Measurements from ENCODE around the gene DNAJB8.

DNA sequence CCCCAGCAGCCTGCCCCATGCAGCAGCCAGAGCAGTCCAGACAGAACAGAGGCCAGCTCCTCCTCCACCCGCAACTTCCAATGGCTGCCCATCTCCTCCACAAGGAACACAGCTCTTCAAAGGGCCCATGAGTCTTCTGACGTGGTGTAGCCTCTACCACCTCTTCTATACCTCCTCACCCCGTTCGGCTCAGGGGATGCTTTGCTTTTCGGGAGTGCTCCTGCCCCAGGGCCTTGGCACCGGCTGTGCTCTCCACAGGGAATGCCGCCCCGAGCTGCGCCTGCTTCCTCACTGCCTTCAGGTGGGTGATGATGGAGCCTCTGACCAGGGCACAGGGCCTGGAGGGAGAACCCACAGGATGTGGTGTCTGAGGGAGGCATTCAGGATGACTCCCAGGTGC lies 14.6 kb downstream of the DNAJB8 start:
- TF ChIP-seq, protein P1, sequence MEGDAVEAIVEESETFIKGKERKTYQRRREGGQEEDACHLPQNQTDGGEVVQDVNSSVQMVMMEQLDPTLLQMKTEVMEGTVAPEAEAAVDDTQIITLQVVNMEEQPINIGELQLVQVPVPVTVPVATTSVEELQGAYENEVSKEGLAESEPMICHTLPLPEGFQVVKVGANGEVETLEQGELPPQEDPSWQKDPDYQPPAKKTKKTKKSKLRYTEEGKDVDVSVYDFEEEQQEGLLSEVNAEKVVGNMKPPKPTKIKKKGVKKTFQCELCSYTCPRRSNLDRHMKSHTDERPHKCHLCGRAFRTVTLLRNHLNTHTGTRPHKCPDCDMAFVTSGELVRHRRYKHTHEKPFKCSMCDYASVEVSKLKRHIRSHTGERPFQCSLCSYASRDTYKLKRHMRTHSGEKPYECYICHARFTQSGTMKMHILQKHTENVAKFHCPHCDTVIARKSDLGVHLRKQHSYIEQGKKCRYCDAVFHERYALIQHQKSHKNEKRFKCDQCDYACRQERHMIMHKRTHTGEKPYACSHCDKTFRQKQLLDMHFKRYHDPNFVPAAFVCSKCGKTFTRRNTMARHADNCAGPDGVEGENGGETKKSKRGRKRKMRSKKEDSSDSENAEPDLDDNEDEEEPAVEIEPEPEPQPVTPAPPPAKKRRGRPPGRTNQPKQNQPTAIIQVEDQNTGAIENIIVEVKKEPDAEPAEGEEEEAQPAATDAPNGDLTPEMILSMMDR (IDR thresholded peaks at IDR 0.05): no peak
- no peak for TF ChIP-seq POLR2A (IDR thresholded peaks at IDR 0.05)
